Naive B cell (primary cell): ENCODE data around the gene AUH. TPM values are rescaled to one million over a fixed set of nuclear protein-coding genes. Genes with fewer than 3 reads are reported as not detected.
A peak's percentile ranks its signal among the peaks of the same experiment; 100 is the strongest.
"Not testable (repeated sequence)": the region's sequence is repeated elsewhere in the genome, so short reads cannot be mapped to it uniquely, and the experiment has no call there.

ENCODE experiments used
- ATAC-seq, 2 donors: fragments of 150-1000 bp; cut with Tn5 transposase; 2 replicates each; pipeline ENCODE4 v1.10.0; 2021; ENCODE audit warnings: low read depth in 2 of 2, mild to moderate bottlenecking in 2 of 2, moderate library complexity in 2 of 2
- DNase-seq: peaks from one replicate; pipeline ENCODE4 v3.0.0; 2022
- H3K27ac Mint-ChIP-seq, 6 donors: one replicate each; pipeline ENCODE4 v1.8.0; 2020 to 2022; ENCODE audit warnings: mild to moderate bottlenecking in 6 of 6, mixed read lengths in 6 of 6, moderate library complexity in 5 of 6, inconsistent platforms in 2 of 6
- H3K27me3 Mint-ChIP-seq, 3 donors: one replicate each; pipeline ENCODE4 v1.8.0; 2021 to 2022; ENCODE audit warnings: mixed read lengths in 3 of 3, mild to moderate bottlenecking in 1 of 3
- H3K36me3 Mint-ChIP-seq, 2 donors: one replicate each; pipeline ENCODE4 v1.8.0; 2020 to 2022; ENCODE audit warnings: mixed read lengths in 2 of 2, inconsistent platforms in 1 of 2, mild to moderate bottlenecking in 1 of 2
- H3K4me1 Mint-ChIP-seq, 3 donors: one replicate each; pipeline ENCODE4 v1.8.0; 2020 to 2022; ENCODE audit warnings: mixed read lengths in 3 of 3, inconsistent platforms in 1 of 3, mild to moderate bottlenecking in 1 of 3, moderate library complexity in 1 of 3
- H3K4me3 Mint-ChIP-seq, 8 donors: one replicate each; pipeline ENCODE4 v1.8.0; 2020 to 2022; ENCODE audit warnings: mild to moderate bottlenecking in 8 of 8, mixed read lengths in 8 of 8, moderate library complexity in 8 of 8, inconsistent platforms in 2 of 8
- H3K9me3 Mint-ChIP-seq, 7 donors: one replicate each; pipeline ENCODE4 v1.8.0; 2020 to 2022; ENCODE audit warnings: mixed read lengths in 7 of 7, mild to moderate bottlenecking in 5 of 7, inconsistent platforms in 2 of 7, moderate library complexity in 1 of 7
- polyA plus RNA-seq, 6 donors: library from polyadenylated mRNA; unstranded; fragments of 300-500 nt; fragmentation: Illumina TruSeq; gene quantifications; one replicate each; pipeline ENCODE4 v1.2.3, GENCODE V29; 2021; ENCODE audit warnings: low read depth in 6 of 6

AUH gene
- polyA plus RNA-seq, 6 donors from 2014 or later: 8.1 to 11.4 (median 10.1) TPM

DNA sequence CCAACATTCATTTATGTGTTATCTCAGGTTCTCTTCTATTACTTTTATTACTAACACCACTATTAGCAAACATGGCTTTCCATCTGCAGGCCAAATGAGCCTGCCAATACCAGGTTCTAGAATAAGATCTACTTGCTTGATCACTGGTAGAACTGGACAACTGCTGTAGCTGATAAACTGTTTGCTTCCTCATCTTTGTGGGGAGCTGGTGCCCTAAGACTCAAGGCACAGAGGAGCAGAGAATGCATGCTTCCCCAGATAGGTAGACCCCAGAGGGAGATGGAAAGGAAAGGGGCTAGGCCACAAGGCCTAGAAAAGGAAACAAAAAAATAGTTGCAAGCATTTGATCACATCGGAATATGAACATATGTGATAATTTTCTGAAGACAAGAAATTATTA, 30.7 kb upstream of the AUH start:
- ATAC-seq: no peak
- no peaks in the 10 kb centered on the region for H3K4me1 Mint-ChIP-seq
- no peak overlapping the region for H3K4me3 Mint-ChIP-seq
- H3K27me3 Mint-ChIP-seq: peaks cover 0 to 3% (median 0%) of the 10 kb centered on the region in 3 donors
- H3K36me3 Mint-ChIP-seq: peaks cover 0 to 5% of the 10 kb centered on the region in 2 donors
- no peaks in the 10 kb centered on the region for H3K9me3 Mint-ChIP-seq
- H3K27ac Mint-ChIP-seq: peak overlapping the region in 1 of 6 donors; percentile 3
- no peak for DNase-seq

DNA sequence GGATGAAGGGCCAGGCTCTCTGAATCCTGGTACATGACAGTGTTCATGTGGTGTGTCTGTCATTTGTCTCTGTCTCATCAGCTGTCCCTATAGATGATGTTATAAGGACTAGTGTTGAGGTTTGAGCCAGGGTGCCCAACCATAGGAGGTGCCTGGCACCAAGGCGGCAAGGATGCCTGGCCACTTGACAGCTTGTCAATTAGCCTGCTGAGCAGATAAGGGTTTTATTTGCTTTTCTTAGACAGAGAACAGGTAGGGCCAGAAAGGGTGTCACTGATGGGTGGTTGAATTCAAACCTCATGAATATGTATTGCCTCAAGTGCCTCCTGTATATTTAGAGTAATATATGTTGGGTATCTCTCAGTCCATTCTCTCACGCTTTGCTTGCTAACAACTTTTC, 30.1 kb upstream of the AUH start:
- ATAC-seq (no peak), DNase-seq (no peak)
- Mint-ChIP-seq H3K9me3 (no peaks in the 10 kb centered on the region), H3K4me3 (no peak overlapping the region), H3K36me3 (peaks cover 0 to 5% of the 10 kb centered on the region in 2 donors), H3K4me1 (no peaks in the 10 kb centered on the region), H3K27ac (no peak overlapping the region), H3K27me3 (peaks cover 0 to 3% (median 0%) of the 10 kb centered on the region in 3 donors)

DNA sequence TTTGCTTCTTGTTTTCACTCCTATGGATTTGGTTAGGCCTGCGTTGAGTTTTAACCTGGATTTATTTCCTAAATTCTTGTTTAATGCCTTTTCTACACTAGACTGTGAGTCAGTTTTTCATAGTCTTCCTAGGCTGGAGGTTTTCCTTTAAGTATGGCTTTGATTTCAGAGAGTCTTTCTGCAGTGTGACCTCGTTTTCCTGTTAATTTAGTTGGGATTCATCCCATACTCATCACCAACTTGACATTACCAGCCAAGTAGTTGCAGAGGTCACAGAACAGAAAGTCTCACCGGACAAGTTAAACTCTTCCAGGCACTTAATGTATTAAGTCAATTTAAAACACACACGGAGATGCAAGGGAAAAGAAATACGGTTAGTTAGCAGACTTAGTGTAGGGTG, 29.7 kb upstream of the AUH start:
- DNase-seq (no peak), ATAC-seq (no peak)
- H3K4me3 Mint-ChIP-seq: no peak overlapping the region
- H3K9me3 Mint-ChIP-seq: no peaks in the 10 kb centered on the region
- peaks cover 0 to 3% (median 0%) of the 10 kb centered on the region in 3 donors for H3K27me3 Mint-ChIP-seq
- no peaks in the 10 kb centered on the region for H3K4me1 Mint-ChIP-seq
- no peak overlapping the region for H3K27ac Mint-ChIP-seq
- H3K36me3 Mint-ChIP-seq: peaks cover 0 to 5% of the 10 kb centered on the region in 2 donors

DNA sequence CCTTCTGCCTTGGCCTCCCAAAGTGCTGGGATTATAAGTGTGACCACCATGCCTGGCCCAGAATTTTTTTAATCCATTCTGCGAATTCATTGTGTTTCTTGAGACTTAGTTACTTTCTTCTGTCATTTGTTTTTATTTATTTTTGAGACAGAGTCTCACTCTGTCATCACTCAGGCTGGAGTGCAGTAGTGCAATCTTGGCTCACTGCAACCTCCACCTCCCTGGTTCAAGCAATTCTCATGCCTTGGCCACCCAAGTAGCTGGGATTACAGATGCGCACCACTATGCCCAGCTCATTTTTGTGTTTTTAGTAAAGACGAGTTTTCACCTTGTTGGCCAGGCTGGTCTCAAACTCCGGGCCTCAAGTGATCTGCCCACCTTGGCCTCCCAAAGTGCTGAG, 28.0 kb upstream of the AUH start:
- H3K9me3 Mint-ChIP-seq, H3K27ac Mint-ChIP-seq, DNase-seq, H3K4me1 Mint-ChIP-seq, H3K36me3 Mint-ChIP-seq, H3K27me3 Mint-ChIP-seq, ATAC-seq: not testable (repeated sequence)
- peak overlapping the region in 1 of 8 donors; percentile 15 for H3K4me3 Mint-ChIP-seq

DNA sequence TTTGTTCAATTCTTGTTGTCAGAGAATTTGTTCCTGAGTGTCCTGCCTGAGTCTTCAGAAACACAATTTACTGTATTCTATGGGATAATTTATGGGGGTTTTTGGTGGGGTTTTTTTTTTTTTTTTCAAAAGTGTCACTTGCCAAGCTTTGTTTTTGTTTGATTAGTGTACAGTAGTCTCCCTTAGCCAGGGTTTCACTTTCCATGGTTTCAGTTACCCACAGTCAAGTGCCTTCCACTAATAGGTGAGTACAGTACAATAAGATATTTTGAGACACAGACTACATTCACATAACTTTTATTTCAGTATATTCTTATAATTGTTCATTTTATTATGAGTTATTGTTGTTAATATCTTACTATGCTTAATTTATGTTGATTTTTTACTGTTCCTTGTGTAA, 25.0 kb upstream of the AUH start:
- H3K9me3 Mint-ChIP-seq: peaks cover 0 to 2% (median 0%) of the 10 kb centered on the region in 7 donors
- no peak overlapping the region for H3K27ac Mint-ChIP-seq
- H3K4me3 Mint-ChIP-seq: no peak overlapping the region
- peaks cover 6 to 10% (median 8%) of the 10 kb centered on the region in 3 donors for H3K27me3 Mint-ChIP-seq
- no peak for DNase-seq
- no peak for ATAC-seq
- H3K36me3 Mint-ChIP-seq: no peaks in the 10 kb centered on the region
- H3K4me1 Mint-ChIP-seq: no peaks in the 10 kb centered on the region

DNA sequence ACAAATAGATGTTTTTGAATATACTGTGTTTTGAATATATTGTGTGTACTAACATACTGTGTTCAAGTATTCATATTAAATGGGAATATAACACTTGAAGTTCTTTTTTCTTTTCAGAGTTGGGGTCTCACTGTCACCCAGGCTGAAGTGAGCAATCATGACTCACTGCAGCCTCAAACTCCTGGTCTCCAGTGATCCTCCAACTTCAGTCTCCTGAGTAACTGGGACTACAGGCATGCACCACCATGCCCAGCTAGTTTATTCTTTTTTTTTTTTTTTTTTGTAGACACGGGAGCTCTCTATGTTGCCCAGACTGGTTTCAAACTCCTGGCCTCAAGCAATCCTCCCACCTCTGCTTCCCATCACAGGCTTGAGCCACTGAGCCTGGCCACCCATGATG, 23.2 kb upstream of the AUH start:
- H3K9me3 Mint-ChIP-seq: peaks cover 0 to 2% (median 0%) of the 10 kb centered on the region in 7 donors
- no peak for DNase-seq
- H3K4me1 Mint-ChIP-seq: no peaks in the 10 kb centered on the region
- peaks cover 9 to 15% (median 14%) of the 10 kb centered on the region in 3 donors for H3K27me3 Mint-ChIP-seq
- H3K36me3 Mint-ChIP-seq: no peaks in the 10 kb centered on the region
- ATAC-seq: no peak
- no peak overlapping the region for H3K4me3 Mint-ChIP-seq
- no peak overlapping the region for H3K27ac Mint-ChIP-seq

DNA sequence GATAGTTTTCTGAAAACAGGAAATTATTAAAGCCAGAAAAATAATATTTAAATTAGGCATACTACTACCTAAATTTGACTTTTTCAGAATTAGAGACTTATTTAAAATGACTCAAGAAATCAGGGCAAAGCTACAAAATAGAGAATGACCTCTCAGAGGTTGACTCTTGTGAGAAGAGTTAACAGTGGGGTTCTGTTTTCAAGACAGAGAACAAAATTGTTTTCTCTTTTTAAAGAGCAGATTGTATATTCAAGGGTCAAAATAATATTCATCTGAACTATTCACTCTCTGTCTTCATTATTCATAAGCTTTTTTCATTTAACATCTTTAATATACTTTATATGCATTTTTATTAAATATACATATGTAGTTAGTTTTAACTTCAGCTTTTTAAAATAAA, 21.9 kb upstream of the AUH start:
- ATAC-seq (no peak), DNase-seq (no peak)
- peaks cover 0 to 2% (median 0%) of the 10 kb centered on the region in 7 donors for H3K9me3 Mint-ChIP-seq
- H3K4me1 Mint-ChIP-seq: no peaks in the 10 kb centered on the region
- no peaks in the 10 kb centered on the region for H3K36me3 Mint-ChIP-seq
- H3K27ac Mint-ChIP-seq: no peak overlapping the region
- no peak overlapping the region for H3K4me3 Mint-ChIP-seq
- H3K27me3 Mint-ChIP-seq: peaks cover 9 to 22% (median 21%) of the 10 kb centered on the region in 3 donors

DNA sequence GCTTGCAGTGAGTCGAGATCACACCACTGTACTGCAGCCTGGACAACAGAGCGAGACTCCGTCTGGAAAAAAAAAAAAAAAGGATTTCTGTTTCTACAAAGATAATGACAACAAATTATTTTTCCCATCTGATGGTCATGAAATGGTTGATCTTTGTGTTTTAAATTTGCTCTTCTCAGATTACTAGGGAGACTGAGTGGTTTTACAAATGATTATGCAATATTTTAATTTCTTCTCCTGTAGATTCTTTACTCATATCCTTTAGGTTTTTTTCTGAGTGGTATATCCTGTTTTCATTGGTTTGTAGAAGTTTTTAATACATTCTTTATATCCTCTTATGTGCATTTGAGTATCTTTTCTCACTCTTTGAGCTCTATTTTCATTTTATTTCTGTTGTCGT, 20.6 kb upstream of the AUH start:
- H3K9me3 Mint-ChIP-seq: peaks cover 0 to 6% (median 3%) of the 10 kb centered on the region in 7 donors
- no peak overlapping the region for H3K27ac Mint-ChIP-seq
- peaks cover 5 to 8% of the 10 kb centered on the region in 2 donors for H3K36me3 Mint-ChIP-seq
- no peak for DNase-seq
- no peak overlapping the region for H3K4me3 Mint-ChIP-seq
- H3K27me3 Mint-ChIP-seq: peaks cover 9 to 25% (median 21%) of the 10 kb centered on the region in 3 donors
- no peaks in the 10 kb centered on the region for H3K4me1 Mint-ChIP-seq
- no peak for ATAC-seq

DNA sequence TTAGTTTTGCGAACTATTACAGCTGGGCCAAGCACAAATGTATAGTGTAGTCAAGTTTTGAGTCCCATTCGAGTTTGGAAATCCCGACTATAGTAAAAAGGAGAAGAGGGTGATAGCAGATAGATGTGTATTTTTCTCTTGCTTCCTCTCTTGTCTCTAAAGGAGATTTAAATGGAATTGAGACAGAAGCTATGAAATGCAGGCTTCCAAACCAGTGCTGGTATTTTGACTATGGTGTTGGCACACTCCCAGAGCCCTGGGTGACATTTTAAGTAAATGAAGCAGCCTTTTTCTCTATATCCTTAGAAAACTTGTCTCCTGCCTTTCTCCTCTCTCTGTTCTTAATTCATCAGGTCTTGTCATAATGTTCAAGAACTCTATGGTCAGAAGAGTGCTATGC, 17.7 kb upstream of the AUH start:
- peaks cover 13 to 31% (median 25%) of the 10 kb centered on the region in 3 donors for H3K27me3 Mint-ChIP-seq
- H3K27ac Mint-ChIP-seq: no peak overlapping the region
- H3K4me1 Mint-ChIP-seq: no peaks in the 10 kb centered on the region
- DNase-seq (no peak), ATAC-seq (no peak)
- H3K4me3 Mint-ChIP-seq: no peak overlapping the region
- peaks cover 8 to 10% of the 10 kb centered on the region in 2 donors for H3K36me3 Mint-ChIP-seq
- peaks cover 0 to 6% (median 3%) of the 10 kb centered on the region in 7 donors for H3K9me3 Mint-ChIP-seq

DNA sequence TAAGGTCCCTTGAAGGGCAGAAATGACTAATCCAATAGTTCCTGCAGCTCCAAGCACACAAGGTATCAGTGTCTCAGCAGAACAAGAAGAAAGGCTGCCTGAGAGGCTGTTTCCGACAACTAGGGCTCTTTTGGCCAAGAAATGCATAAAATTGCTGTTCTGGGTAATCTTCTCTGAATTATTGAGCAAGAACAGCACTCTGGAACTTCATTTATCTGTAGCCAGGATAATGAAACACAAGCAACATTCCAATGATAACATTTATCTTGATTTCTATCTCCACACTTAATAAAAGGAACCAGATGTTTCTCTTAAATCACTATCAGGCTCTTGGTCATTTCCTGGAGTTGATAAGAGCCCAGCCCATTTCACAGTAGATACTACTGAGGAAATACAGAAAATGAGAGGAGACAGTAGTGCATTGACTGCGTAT, 17.0 kb upstream of the AUH start:
- no peak for ATAC-seq
- Mint-ChIP-seq H3K27ac (no peak overlapping the region), H3K4me3 (no peak overlapping the region), H3K27me3 (peaks cover 13 to 31% (median 25%) of the 10 kb centered on the region in 3 donors), H3K9me3 (peaks cover 0 to 6% (median 3%) of the 10 kb centered on the region in 7 donors), H3K4me1 (no peaks in the 10 kb centered on the region), H3K36me3 (peaks cover 8 to 10% of the 10 kb centered on the region in 2 donors)
- no peak for DNase-seq

DNA sequence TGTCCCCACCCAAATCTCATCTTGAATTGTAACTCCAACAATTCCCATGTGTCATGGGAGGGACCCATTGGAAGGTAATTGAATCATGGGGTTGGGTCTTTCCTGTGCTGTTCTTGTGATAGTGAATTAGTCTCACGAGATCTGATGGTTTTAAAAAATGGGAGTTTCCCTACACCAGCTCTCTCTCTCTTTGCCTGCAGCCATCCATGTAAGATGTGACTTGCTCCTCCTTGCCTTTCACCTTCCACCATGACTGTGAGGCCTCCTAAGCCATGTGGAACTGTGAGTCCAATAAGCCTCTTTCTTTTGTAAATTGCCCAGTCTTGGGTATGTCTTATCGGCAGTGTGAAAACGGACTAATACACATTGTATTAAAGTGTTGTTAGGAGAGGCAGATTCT, 16.3 kb upstream of the AUH start:
- not testable (repeated sequence) for H3K27ac Mint-ChIP-seq, H3K9me3 Mint-ChIP-seq, H3K4me1 Mint-ChIP-seq, DNase-seq, ATAC-seq, H3K36me3 Mint-ChIP-seq, H3K4me3 Mint-ChIP-seq
- H3K27me3 Mint-ChIP-seq: peaks cover 13 to 31% (median 25%) of the 10 kb centered on the region in 3 donors

DNA sequence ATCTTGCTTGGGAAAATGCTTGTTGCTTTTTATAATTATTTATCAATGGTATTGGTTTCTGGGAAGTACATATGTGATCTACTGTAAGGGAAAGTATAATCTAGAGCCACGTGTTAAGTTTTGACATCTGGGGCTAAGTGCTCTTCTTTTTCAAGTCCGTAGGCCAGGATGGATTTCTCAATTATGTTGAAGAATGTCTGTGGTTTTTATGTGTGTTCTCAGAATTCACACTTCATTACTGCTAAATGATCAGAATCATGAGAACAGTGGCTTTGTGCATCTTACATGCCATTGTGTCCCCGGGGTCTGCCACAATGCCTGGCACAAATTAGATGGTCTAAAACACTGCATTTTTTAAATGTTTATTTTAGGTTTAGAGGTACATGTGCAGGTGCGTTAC, 14.5 kb upstream of the AUH start:
- Mint-ChIP-seq H3K27me3 (peaks cover 4 to 21% (median 17%) of the 10 kb centered on the region in 3 donors), H3K4me3 (no peak overlapping the region), H3K27ac (no peak overlapping the region), H3K36me3 (peaks cover 8 to 10% of the 10 kb centered on the region in 2 donors), H3K4me1 (no peaks in the 10 kb centered on the region), H3K9me3 (peaks cover 0 to 6% (median 3%) of the 10 kb centered on the region in 7 donors)
- DNase-seq: no peak
- ATAC-seq: no peak

DNA sequence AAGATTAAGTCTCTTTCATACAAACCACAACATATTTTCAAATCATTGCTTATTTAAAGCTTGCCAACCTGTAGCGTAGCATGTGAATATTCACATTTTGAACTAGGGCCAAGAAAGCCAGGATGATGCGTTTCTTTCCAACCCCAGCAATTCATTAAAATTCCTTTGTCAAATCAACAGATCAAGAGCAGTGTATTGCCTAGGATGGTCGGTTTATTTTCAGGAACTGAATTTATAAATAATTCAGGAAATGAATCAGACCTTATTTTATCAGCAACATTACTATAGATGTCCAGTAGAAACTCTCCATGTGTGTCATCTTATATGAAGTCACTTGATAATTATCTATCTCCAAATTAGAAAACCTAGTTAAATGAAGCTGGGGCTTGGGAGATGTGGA, 13.2 kb upstream of the AUH start:
- ATAC-seq: no peak
- Mint-ChIP-seq H3K9me3 (peaks cover 0 to 6% (median 3%) of the 10 kb centered on the region in 7 donors), H3K27me3 (peaks cover 4 to 16% (median 10%) of the 10 kb centered on the region in 3 donors), H3K4me3 (no peak overlapping the region), H3K36me3 (peaks cover 8 to 10% of the 10 kb centered on the region in 2 donors), H3K4me1 (no peaks in the 10 kb centered on the region), H3K27ac (no peak overlapping the region)
- no peak for DNase-seq

DNA sequence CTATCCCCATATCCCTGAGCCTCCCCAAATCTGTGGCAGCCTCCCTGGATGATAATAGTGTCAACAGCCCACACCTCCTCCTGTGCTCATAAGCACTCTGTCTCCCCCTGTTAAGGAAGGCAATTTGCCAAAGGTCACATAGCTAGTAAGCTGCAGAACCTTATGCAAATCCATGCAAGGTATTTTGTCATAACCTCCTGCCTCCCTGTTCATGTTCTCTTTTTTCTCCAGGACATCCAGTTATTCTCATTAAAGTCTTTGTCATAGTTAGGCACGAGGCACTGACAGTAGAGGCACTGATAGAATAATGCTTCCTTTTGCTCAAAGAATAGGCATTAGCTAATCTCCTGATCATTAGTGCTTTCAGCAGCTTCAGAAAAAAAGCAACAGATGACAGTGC, 10.2 kb upstream of the AUH start:
- no peak overlapping the region for H3K4me3 Mint-ChIP-seq
- DNase-seq (no peak), ATAC-seq (no peak)
- no peaks in the 10 kb centered on the region for H3K9me3 Mint-ChIP-seq
- peaks cover 5 to 19% (median 17%) of the 10 kb centered on the region in 3 donors for H3K27me3 Mint-ChIP-seq
- H3K4me1 Mint-ChIP-seq: no peaks in the 10 kb centered on the region
- H3K27ac Mint-ChIP-seq: no peak overlapping the region
- H3K36me3 Mint-ChIP-seq: peaks cover 0 to under 1% of the 10 kb centered on the region in 2 donors

DNA sequence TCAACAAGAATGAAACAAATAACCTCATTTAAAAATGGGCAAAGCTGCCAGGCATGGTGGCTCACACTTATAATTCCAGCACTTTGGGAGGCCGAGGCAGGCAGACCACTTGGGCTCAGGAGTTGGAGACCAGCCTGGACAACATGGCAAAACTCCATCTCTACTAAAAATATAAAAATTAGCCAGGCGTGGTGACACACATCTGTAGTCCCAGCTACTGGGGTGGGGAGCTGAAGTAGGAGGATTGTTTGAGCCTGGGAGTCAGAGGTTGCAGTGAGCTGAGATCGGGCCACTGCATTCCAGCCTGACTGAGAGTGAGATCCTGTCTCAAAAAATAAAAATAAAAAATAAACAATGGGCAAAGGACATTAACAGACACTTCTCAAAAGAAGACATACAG, 8.3 kb upstream of the AUH start:
- not testable (repeated sequence) for H3K36me3 Mint-ChIP-seq, H3K4me3 Mint-ChIP-seq, H3K27ac Mint-ChIP-seq, ATAC-seq, H3K4me1 Mint-ChIP-seq, DNase-seq, H3K9me3 Mint-ChIP-seq
- H3K27me3 Mint-ChIP-seq: peaks cover 4 to 17% (median 17%) of the 10 kb centered on the region in 3 donors
